Measurements from ENCODE around the gene SCO2.

The SCO2 gene

DNA sequence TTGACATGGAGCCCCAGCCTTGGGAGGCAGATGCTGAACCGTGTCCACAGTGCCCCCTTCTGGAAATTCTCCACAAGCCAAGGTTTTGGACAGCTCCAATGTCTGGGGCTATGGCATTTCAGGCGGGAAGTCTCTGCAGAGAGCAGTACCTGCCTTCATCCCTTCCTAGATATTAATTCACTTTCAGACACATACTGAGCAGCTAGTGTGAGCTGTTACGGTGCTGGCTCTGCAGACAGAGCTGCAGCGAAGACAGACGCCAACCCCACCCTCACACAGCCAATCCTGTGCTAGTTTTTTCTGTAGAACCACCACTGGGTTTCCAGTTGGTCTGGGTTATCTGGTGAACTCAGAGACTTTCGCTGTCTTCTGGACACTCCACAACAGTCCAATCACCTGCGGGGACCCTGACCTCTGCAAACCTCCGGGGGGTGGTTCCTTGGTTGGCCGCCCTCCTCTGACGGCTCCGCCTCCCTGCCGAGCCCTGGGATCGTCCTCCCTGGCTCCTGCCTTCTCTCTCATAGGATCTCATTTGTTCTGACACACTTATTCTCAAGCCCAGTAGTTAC lies 27.0 kb downstream of the SCO2 start:
- peak; percentile 72 for DNase-seq (ENCODE audit: low spot score)

DNA sequence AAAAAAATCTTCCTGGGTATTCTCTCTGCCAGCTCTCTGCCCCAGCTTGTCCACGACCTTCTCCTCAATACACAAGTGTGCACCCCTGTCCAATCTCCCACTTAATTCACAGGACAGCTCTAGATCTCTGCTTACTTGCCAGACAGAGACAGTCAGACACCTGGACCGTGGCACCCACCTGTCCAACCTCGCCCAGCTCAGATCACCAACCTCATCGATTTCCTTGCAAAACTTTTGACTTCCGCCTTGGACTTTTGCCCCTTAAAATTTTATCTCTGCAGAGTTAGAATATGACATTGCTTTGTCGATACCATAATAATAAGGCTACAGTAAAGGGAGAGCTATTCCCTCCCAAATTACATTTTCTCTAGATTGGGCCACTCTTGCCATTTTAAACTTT lies 28.3 kb downstream of the SCO2 start:
- no peak for DNase-seq (ENCODE audit: low spot score)

GRCh38 chr22:50490531-50491308 lies 34.7 kb downstream of the SCO2 start:
- DNase-seq (ENCODE audit: low spot score) = no peak

GRCh38 chr22:50489363-50490243 lies 35.8 kb downstream of the SCO2 start:
- DNase-seq (ENCODE audit: low spot score) = no peak

DNA sequence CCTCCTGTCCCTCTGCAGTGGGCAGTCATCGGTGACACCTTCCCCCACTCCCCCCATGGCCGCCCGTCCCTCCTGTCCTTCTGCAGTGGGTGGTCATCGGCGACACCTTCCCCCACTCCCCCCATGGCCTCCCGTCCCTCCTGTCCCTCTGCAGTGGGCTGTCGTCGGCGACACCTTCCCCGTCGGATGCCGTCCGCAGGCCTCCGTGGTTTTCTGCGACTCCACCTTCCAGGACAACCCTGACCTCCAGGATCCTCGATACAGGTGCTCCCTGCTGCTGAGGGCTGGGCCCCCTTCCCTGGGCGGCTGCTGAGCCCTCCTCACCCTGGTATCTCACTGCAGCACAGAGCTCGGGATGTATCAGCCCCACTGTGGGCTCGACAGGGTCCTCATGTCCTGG lies 36.5 kb downstream of the SCO2 start:
- DNase-seq (ENCODE audit: low spot score) = no peak

DNA sequence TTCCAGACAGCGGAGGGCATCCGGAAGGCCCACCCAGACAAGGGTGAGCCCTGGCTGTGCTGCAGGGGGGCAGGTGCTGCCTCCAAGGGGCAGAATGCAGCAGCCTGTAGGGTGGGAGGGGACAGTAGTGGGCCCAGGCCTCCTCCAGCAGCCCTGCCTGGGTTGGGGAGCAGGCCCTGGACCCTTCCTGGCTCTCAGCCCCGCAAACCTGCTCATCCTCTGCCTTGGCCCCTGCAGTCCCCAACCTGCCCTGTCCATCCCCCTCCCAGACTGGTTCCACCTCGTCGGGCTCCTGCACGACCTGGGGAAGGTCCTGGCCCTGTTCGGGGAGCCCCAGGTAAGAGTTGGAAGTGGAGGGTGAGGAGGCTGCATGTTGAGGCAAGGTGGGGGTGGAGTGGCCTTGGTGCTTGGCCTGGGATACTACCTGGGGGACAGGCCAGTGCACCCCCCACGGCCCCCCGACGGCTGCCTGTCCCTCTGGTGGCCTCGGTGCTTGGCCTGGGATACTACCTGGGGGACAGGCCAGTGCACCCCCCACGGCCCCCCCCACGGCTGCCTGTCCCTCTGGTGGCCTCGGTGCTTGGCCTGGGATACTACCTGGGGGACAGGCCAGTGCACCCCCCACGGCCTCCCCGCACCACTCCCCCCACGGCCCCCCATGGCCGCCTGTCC lies 37.3 kb downstream of the SCO2 start:
- no peak for DNase-seq (ENCODE audit: low spot score)

DNA sequence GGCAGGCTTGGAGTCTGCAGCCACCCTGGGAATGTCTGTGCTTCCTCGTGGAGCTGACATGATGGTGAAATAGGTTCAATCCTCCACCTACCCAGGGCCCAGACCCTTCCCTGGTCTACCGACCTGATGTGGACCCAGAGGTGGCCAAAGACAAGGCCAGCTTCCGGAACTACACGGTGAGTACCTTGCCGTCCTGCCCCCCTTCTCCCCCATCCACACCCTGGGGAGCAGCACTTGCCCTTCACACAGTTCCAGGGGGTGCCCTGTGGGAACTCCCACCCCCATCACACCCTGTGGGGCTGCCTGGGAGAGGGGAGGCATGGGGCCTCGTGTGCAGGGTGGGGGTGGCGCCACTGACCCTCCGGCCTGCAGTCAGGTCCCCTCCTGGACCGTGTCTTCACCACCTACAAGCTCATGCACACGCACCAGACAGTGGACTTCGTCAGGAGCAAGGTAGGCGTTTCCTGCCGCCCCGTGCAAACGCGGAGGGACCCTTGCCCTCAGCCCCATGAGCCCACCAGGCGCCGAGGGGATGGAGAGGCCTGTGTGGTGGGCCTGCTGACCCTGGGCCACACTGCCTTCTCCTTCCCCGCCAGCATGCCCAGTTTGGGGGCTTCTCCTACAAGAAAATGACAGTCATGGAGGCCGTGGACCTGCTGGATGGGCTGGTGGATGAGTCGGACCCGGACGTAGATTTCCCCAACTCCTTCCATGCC lies 38.0 kb downstream of the SCO2 start:
- no peak for DNase-seq (ENCODE audit: low spot score)

- no peak for DNase-seq (ENCODE audit: low spot score)
These were observed 38.7 kb downstream of the SCO2 start, which contains the start of gene MIOX for GRCh38 chr22:50486561-50487289. MIOX (plus strand) TSS chr22:50486859; CDS start chr22:50486898, 39 bp downstream.

GRCh38 chr22:50485221-50486131 lies 39.9 kb downstream of the SCO2 start:
- no peak for DNase-seq (ENCODE audit: low spot score)

DNA sequence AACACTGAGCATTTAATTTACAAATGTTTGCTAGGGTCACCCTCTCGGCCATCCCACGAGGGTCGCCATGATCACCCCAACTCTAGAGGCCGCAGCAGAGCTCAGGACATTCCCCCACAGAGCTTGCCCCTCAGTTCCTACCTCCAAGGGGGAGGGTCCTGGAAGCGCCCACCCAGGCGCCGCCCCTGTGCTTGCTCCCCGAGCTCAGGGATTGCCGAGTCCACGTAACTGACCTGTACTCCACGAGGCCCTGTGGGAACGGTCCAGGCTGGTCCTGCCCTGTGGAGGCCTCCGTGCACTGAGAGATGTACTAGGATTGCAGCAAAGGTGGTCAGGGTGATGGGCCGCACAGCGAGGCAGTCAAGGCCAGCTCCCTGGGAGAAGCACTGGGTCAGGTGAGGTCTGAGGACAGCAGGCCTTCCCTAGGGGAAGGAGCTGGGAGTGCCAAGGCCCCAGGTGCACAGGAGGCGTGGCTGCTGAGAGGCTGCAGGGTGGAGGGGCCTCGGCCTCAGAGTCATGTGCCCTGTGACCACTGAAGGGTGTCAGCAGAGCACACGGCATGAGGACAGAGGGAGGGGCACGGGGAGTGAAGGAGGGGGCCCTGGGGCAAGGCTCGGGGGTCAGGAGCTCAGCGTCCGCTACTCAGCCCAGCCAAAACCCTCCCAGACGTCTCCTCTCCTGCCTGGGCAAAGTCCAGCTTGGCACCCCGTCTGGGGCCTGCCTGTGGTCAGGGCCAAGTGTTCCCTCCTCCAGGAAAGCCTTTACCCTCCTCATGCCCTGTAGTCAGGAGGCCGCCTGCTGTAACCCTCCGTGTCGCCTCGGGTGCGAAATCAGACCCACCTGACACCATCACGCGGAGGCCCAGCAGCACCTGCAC lies 41.2 kb downstream of the SCO2 start:
- DNase-seq (ENCODE audit: low spot score) = no peak

GRCh38 chr22:50483556-50483955 lies 41.8 kb downstream of the SCO2 start:
- no peak for DNase-seq (ENCODE audit: low spot score)

GRCh38 chr22:50483106-50483505 lies 42.3 kb downstream of the SCO2 start:
- DNase-seq (ENCODE audit: low spot score) = no peak

DNA sequence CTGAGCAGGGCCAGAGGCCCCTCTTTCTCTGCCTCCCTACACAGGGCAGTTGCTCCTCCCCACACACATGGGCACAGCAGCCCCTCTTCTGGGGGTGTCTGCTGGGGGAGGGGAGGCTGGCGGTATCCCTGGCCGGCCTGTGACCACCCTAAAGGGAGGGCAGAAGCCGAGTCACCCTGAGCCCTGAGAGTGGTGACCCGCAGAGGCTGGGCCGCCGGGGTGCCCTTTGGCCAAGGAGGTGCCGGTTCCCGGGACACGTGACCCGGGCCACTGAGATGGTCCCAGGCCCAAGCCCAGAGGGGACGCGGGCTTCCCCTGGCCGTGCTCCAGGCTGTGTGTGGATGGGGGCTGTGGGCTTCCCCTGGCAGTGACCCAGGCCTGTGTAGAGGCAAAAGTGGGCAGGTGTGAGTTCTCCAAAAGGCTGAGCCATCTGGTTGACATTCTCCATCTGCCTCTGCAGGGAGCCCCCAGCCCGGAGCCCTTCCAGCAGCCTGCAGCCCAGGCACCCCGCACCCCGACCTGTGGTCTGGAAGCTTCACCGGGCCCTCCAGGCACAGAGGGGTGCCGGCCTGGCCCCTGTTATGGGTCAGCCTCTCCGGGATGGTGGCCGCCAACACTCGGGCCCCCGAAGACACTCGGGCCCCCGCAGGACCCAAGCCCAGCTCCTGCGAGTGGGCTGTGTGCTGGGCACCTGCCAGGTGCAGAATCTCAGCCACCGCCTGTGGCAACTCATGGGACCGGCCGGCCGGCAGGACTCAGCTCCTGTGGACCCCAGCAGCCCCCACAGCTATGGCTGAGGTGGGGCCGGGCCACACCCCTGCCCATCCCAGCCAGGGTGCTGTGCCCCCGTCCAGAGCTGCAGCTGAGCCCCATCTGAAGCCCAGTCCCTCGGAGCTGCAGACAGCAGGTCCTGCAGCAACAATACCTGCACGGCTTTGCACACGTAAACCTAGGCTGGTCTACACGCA lies 43.0 kb downstream of the SCO2 start:
- DNase-seq (ENCODE audit: low spot score) = peak; percentile 57

DNA sequence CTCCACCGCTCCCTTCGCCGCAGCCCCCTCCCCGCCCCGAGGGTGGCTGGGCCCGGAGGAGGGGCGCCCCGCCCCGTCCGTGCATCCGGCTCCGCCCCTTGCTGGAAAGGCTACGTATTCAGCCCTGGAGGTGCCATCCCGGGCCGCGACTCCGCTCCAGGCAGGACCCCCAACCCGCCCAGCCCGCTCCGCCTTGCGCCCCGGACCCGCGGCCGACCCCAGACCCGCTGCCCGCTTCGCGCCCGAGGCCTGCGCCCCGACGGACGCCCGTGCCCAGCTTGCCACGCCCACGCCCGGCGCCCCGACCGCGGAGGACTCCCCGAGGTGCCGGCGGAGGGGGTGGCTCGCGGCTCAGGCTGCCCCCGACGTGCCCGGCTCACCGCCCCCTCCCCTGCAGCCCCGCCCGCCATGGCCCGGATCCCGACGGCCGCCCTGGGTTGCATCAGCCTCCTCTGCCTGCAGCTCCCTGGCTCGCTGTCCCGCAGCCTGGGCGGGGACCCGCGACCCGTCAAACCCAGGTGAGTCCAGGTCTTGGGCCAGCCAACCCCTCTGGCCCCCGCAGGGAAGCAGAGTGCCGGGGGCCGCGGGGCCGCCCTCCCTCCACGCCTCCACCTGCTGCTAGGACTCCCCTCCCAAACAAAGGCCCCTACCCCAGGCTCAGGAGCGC lies 43.8 kb downstream of the SCO2 start, which contains the start of gene ADM2:
Gene ADM2, plus strand, starts transcription at position 104 of the 667 bp plus-strand sequence. Its CDS starts 305 bp downstream, at position 409.
- DNase-seq (ENCODE audit: low spot score) = peak; percentile 87

GRCh38 chr22:50481045-50481439 lies 44.4 kb downstream of the SCO2 start:
- DNase-seq (ENCODE audit: low spot score) = no peak

DNA sequence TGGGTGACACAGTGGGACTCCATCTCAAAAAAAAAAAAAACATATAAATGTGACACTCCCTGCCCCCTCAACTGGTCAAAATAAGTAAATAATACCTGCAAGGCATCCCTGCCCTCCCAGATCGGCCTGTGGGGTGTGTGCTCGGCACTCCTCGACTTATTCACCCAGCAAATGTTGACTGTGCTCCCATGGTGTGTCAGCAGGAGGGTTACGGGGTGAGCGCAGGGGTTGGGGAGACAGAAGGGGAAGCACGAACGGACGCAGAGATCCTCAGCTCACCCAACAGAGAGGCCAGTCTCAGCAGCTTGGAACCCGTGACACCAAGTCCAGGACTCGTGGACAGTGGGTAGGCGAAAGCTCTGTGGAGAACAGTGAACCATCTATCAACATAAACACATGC lies 45.7 kb downstream of the SCO2 start:
- no peak for DNase-seq (ENCODE audit: low spot score)

DNA sequence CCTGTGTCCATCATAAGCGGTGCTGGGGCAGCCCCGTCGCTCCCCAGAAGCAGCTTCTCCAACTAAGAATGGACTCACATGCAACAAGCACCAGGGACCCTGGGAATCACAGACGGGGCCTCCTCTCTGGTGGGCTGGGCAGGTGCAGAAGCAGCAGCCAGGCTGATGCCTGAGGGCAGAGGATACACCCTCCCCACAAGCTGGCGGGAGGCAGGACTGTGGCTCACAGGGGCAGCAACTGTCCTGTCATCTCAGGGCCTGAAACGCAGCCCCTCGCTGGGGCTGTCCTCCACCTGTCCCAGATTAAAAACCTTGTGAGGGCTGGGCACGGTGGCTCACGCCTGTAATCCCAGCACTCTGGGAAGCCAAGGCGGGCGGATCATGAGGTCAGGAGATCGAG lies 47.5 kb downstream of the SCO2 start:
- no peak for DNase-seq (ENCODE audit: low spot score)
